K562 (cell line): Measurements from ENCODE around the gene RACK1. TPM values are rescaled to one million over a fixed set of nuclear protein-coding genes. Genes with fewer than 3 reads are reported as not detected.

Source experiments
- ATAC-seq: fragments of 200-7000 bp; cut with Tn5 transposase; 3 replicates; pipeline ENCODE4 v1.9.1; 2020; ENCODE audit warnings: moderate library complexity
- BruUV-seq: library from RNA; stranded (reverse); fragments of 400-500 nt; replicated peaks from 2 replicates; lab custom pipeline; 2021; lab: Mats Ljungman, UMichigan
- CTCF ChIA-PET: fragments of 300-600 bp; formaldehyde crosslinking; extraction: SDS; loops from one replicate; lab custom pipeline; 2021; ENCODE audit warnings: low intra/inter-chr PET ratio; lab: Yijun Ruan, JAX
- POLR2A ChIA-PET: fragments of 300-600, 350-650 bp; sonication (Branson Sonifier 250); formaldehyde crosslinking; extraction: SDS; loops from one replicate; lab custom pipeline; 2021; ENCODE audit warnings: antibody characterized with exemption, inconsistent platforms; lab: Yijun Ruan, JAX
- DNase-seq, 4 experiments: peaks; one replicate each; pipeline versions ENCODE4 v3.0.0 to v3.0.0-alpha.2; 2011 to 2018; ENCODE audit warnings: low spot score in 3 of 4, mixed read lengths in 3 of 4; ENCODE audit errors: extremely low read depth in 1 of 4
- FAIRE-seq: peaks from 2 replicates; lab custom pipeline; 2011; peaks lifted over from hg19 to GRCh38; lab: Jason Lieb, UNC
- H2AFZ ChIP-seq: 2 replicates; pipeline ENCODE4 v1.6.0; 2011; ENCODE audit warnings: low read depth, low read length, control low read depth, inconsistent platforms
- H3K27ac ChIP-seq: fragments of 200-600 bp; 3 replicates; pipeline ENCODE4 v1.8.0; 2011; ENCODE audit warnings: low read depth, mild to moderate bottlenecking, control low read depth, inconsistent platforms, low read length, moderate library complexity, mixed read lengths; ENCODE audit errors: extremely low read depth
- H3K27me3 ChIP-seq, 2 experiments: fragments of 300-600 bp in 1 of 2; 2 replicates in 1 of 2; 3 replicates in 1 of 2; pipeline versions ENCODE4 v1.6.0 to v1.8.0; 2011; ENCODE audit warnings: inconsistent platforms in 2 of 2, low read length in 2 of 2, mild to moderate bottlenecking in 1 of 2, mixed read lengths in 1 of 2, moderate library complexity in 1 of 2; ENCODE audit not compliant: control insufficient read depth in 2 of 2, insufficient read depth in 2 of 2
- H3K36me3 ChIP-seq: fragments of 300-600 bp; 3 replicates; pipeline ENCODE4 v1.8.0; 2011; ENCODE audit warnings: mild to moderate bottlenecking, low read length, inconsistent platforms; ENCODE audit not compliant: control insufficient read depth, insufficient read depth
- H3K4me1 ChIP-seq, 2 experiments: fragments of 200-600 bp in 1 of 2; replicated peaks in 1 of 2; 2 replicates in 1 of 2; 3 replicates in 1 of 2; pipeline versions ENCODE4 v1.5.1 to v1.8.0; 2011; ENCODE audit warnings: inconsistent platforms in 2 of 2, low read length in 2 of 2, mild to moderate bottlenecking in 1 of 2, mixed read lengths in 1 of 2, moderate library complexity in 1 of 2; ENCODE audit not compliant: control insufficient read depth in 2 of 2, insufficient read depth in 2 of 2
- H3K4me2 ChIP-seq: 2 replicates; pipeline ENCODE4 v1.6.1; 2011; ENCODE audit warnings: low read length, control low read depth, inconsistent platforms, mixed read lengths; ENCODE audit not compliant: insufficient read depth
- H3K4me3 ChIP-seq: fragments of 200-600 bp; sonication (generic), shearing (Covaris generic); 2 replicates; pipeline ENCODE4 v1.5.1; 2016; ENCODE audit warnings: control low read depth, inconsistent platforms
- H3K79me2 ChIP-seq: fragments of 200-600 bp; 3 replicates; pipeline ENCODE4 v1.8.0; 2011; ENCODE audit warnings: low read length, inconsistent platforms; ENCODE audit not compliant: control insufficient read depth, insufficient read depth
- H3K9ac ChIP-seq, 2 experiments: 2 replicates each; pipeline versions ENCODE4 v1.6.0 to v1.6.1; 2011; ENCODE audit warnings: low read depth in 2 of 2, low read length in 2 of 2, control low read depth in 1 of 2, inconsistent platforms in 1 of 2, mild to moderate bottlenecking in 1 of 2, mixed read lengths in 1 of 2; ENCODE audit not compliant: insufficient read depth in 1 of 2
- H3K9me1 ChIP-seq: one replicate; pipeline ENCODE4 v1.6.0; 2011; ENCODE audit warnings: inconsistent platforms, mild to moderate bottlenecking, low read length, moderate library complexity; ENCODE audit not compliant: control insufficient read depth, insufficient read depth
- H3K9me3 ChIP-seq: replicated peaks from 2 replicates; pipeline ENCODE4 v1.5.1; 2011; ENCODE audit warnings: low read depth, low read length, inconsistent platforms; ENCODE audit not compliant: control insufficient read depth, insufficient read depth
- H4K20me1 ChIP-seq: replicated peaks from 2 replicates; pipeline ENCODE4 v1.6.1; 2011; ENCODE audit warnings: low read length, inconsistent platforms, mixed read lengths; ENCODE audit not compliant: control insufficient read depth, insufficient read depth
- CCNT2 ChIP-seq: IDR thresholded peaks from 2 replicates; pipeline ENCODE4 v1.6.1; 2011; ENCODE audit warnings: borderline replicate concordance, low read depth, mild to moderate bottlenecking, moderate library complexity, mixed read lengths, low read length; ENCODE audit not compliant: insufficient read length; ENCODE audit errors: extremely low read depth
- CTBP1 ChIP-seq: fragments of 450-650 bp; IDR thresholded peaks from 2 replicates; pipeline ENCODE4 v1.6.1; 2016; ENCODE audit warnings: borderline replicate concordance
- EGR1 ChIP-seq: fragments of 450-650 bp; conservative IDR thresholded peaks from 2 replicates; pipeline ENCODE4 v1.6.1; 2017; ENCODE audit warnings: mild to moderate bottlenecking
- ELK3 ChIP-seq: fragments of 450-650 bp; formaldehyde crosslinking; IDR thresholded peaks from 2 replicates; pipeline ENCODE4 v1.4.0; 2020; ENCODE audit warnings: mild to moderate bottlenecking
- HNRNPL ChIP-seq: fragments of 200-400 bp; formaldehyde crosslinking; IDR thresholded peaks from 2 replicates; pipeline ENCODE4 v1.6.1; 2017; ENCODE audit warnings: low read depth, mild to moderate bottlenecking, low read length
- KLF1 ChIP-seq: fragments of 450-650 bp; IDR thresholded peaks from 2 replicates; pipeline ENCODE4 v1.6.1; 2016; ENCODE audit warnings: missing genetic modification characterization, missing compliant biosample characterization
- MAFG ChIP-seq: fragments of 450-650 bp; conservative IDR thresholded peaks from 2 replicates; pipeline ENCODE4 v1.6.1; 2016; ENCODE audit warnings: missing genetic modification characterization, missing compliant biosample characterization
- RBBP5 ChIP-seq: fragments of 200-600 bp; sonication (generic); IDR thresholded peaks from 2 replicates; pipeline ENCODE4 v1.6.1; 2012; ENCODE audit warnings: borderline replicate concordance, mild to moderate bottlenecking, low read length, control low read depth, inconsistent platforms; ENCODE audit not compliant: insufficient read depth, poor library complexity, severe bottlenecking
- SAFB ChIP-seq: fragments of 200-400 bp; formaldehyde crosslinking; IDR thresholded peaks from 2 replicates; pipeline ENCODE4 v1.6.1; 2017; ENCODE audit warnings: low read depth, low read length, borderline replicate concordance
- SMARCE1 ChIP-seq: fragments of 450-650 bp; IDR thresholded peaks from 2 replicates; pipeline ENCODE4 v1.7.1; 2016; ENCODE audit warnings: mild to moderate bottlenecking
- SP2 ChIP-seq: IDR thresholded peaks from 2 replicates; pipeline ENCODE4 v1.6.1; 2011; ENCODE audit warnings: mild to moderate bottlenecking, low read depth, low read length, moderate library complexity; ENCODE audit not compliant: poor library complexity, severe bottlenecking; ENCODE audit errors: extremely low read depth
- SRSF7 ChIP-seq: fragments of 200-400 bp; formaldehyde crosslinking; optimal IDR thresholded peaks from 2 replicates; pipeline ENCODE3; 2017; ENCODE audit warnings: mild to moderate bottlenecking, low read depth, low read length
- ZNF232 ChIP-seq: sonication (generic); formaldehyde crosslinking; IDR thresholded peaks from 2 replicates; pipeline ENCODE4 v1.8.0; 2022; ENCODE audit warnings: mild to moderate bottlenecking, missing genetic modification reagents
- ZSCAN29 ChIP-seq: fragments of 450-650 bp; IDR thresholded peaks from 2 replicates; pipeline ENCODE4 v1.6.1; 2017
- WGBS: fragments of 100-300 bp; shearing (Covaris generic); methylation state at CpG from one replicate; pipeline ENCODE4 v1.1.6; 2016; ENCODE audit warnings: low coverage, mixed read lengths; ENCODE audit not compliant: insufficient coverage; ENCODE audit errors: missing lambda C conversion rate; 5-methylcytosine and 5-hydroxymethylcytosine counted together
- in situ Hi-C: fragments of 300-500 bp; cut with MboI; formaldehyde crosslinking; loops from 4 replicates; pipeline ENCODE4 v1.15.0; 2018; ENCODE audit warnings: inconsistent platforms, mixed read lengths
- intact Hi-C: fragments of 100-400 bp; cut with micrococcal nuclease; formaldehyde crosslinking; loops from 2 replicates; pipeline ENCODE4 v1.14.2; 2022
- polyA plus RNA-seq, 8 experiments: library from polyadenylated mRNA; depleted of rRNA in 4 of 8; stranded (reverse) in 5 of 8; unstranded in 3 of 8; fragments of >200 nt; fragmentation: Nextera tagmentation in 2 of 8; fragmentation: Illumina TruSeq in 1 of 8; extraction: Ambion mirVana in 2 of 8; extraction: Trizol in 1 of 8; gene quantifications; 2 replicates each; pipeline versions ENCODE4 v1.2.1 to v1.2.3, GENCODE V29; 2011 to 2014; ENCODE audit warnings: inconsistent platforms in 1 of 8, missing spikeins in 1 of 8
- total RNA-seq, 7 experiments: library from RNA; depleted of rRNA in 6 of 7; stranded (reverse); fragments of >200 nt in 6 of 7; fragmentation: Illumina TruSeq in 2 of 7; extraction: Trizol in 2 of 7; gene quantifications; 2 replicates each; pipeline versions ENCODE4 v1.2.1 to v1.2.3, GENCODE V29; 2011 to 2021; ENCODE audit warnings: low replicate concordance in 1 of 7
- TF ChIP-seq, protein P1 (sequence below): sonication (generic); formaldehyde crosslinking; IDR thresholded peaks from 2 replicates; pipeline ENCODE4 v1.8.1; 2023; ENCODE audit warnings: mild to moderate bottlenecking, missing genetic modification reagents
- TF ChIP-seq, protein P2 (sequence below): fragments of 250-450 bp; sonication (Bioruptor Pico); IDR thresholded peaks from 2 replicates; pipeline ENCODE4 v1.8.0; 2021; ENCODE audit warnings: moderate library complexity, mild to moderate bottlenecking, inconsistent platforms

RACK1 gene
- total and polyA plus RNA-seq, 9 of the 15 experiments (the other 6 are each of a cell fraction or from before 2014, with no cell fraction given) = 2,303 to 5,311 (median 3,833) TPM

DNA sequence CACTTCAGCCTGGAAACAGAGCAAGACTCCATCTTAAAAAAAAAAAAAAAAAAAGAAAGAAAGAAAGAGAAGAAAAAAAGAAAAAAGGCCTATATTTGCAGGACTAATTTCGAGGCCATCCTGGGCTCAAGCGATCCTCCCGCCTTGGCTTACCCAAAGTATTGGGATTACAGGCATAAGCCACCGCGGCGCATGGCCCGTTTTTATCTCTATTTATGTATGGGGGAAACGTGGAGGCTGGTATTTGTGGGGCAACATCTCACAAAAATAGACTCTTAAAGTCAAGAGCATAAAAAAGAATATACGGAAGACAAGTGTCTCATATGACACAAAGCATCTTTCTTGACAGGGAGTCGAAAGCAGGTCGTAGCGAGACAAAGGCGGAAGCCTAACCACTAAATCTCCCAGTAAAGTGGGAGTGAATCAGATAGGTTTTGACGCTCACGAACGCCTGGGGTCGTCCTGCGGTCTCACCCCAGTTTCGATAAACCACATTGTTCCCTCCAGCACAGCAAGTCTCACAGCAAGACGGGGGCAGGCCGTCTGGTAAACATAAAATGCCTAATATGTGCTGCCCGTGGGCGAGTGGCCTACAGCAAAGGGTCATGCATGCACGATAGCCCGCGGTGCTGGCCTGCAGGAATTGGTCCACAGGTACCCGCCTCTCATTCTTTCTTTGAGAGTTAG is 22.5 kb downstream of the RACK1 start (continued):
- TF ChIP-seq, protein P1, sequence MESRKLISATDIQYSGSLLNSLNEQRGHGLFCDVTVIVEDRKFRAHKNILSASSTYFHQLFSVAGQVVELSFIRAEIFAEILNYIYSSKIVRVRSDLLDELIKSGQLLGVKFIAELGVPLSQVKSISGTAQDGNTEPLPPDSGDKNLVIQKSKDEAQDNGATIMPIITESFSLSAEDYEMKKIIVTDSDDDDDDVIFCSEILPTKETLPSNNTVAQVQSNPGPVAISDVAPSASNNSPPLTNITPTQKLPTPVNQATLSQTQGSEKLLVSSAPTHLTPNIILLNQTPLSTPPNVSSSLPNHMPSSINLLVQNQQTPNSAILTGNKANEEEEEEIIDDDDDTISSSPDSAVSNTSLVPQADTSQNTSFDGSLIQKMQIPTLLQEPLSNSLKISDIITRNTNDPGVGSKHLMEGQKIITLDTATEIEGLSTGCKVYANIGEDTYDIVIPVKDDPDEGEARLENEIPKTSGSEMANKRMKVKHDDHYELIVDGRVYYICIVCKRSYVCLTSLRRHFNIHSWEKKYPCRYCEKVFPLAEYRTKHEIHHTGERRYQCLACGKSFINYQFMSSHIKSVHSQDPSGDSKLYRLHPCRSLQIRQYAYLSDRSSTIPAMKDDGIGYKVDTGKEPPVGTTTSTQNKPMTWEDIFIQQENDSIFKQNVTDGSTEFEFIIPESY (CRISPR knock-in tag) = 0 out of 2 replicates have a peak, but pooled peaks have one; percentile 9
- no peak for TF ChIP-seq ZNF232

DNA sequence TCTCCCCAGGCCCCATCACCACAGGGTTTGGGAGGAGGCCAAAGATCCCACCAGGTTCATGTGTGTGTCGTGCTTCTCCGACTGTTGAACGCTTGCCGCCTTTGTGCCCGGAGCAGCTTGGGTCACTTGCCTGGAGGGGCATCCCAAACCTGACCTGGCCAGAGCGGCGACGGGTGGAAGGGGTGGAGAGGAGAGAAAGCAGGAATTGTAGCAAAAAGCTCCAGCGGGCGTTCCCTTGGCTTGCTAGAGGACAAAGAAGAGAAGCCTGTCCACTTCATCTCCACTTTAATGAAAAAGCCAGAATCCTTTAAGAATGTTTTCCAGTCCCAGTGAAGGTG is 23.6 kb downstream of the RACK1 start:
- Histone ChIP-seq H4K20me1 (no peaks in the 10 kb centered on the region), H3K9ac (no peak overlapping the region), H3K27me3 (no peaks in the 10 kb centered on the region), H3K79me2 (peaks cover 16% of the 10 kb centered on the region), H3K4me3 (no peak overlapping the region), H3K27ac (no peak overlapping the region), H3K9me3 (no peaks in the 10 kb centered on the region), H3K9me1 (no peaks in the 10 kb centered on the region), H3K36me3 (peaks cover 2% of the 10 kb centered on the region; the same call in 1 of the 3 replicates), H3K4me2 (no peak overlapping the region), H3K4me1 (peaks cover 4 to 54% of the 10 kb centered on the region in 2 experiments; a peak in 4 of 5 replicates), H2AFZ (no peak overlapping the region)
- BruUV-seq = no TSS peak
- ATAC-seq = no peak
- no peak for DNase-seq
- ChIA-PET CTCF (no interaction called here), POLR2A (no interaction called here)
- in situ Hi-C loops (no loop called here), intact Hi-C loops (no loop called here)
- 96% methylated on average over 8 of the region's 10 CpGs for WGBS
- FAIRE-seq = no peak
- TF ChIP-seq SP2 (no peak), SMARCE1 (no peak), SAFB (no peak), RBBP5 (no peak), EGR1 (no peak), MAFG (tag) (no peak), HNRNPL (no peak), CTBP1 (no peak), ELK3 (no peak), SRSF7 (no peak), ZSCAN29 (no peak), KLF1 (tag) (no peak), CCNT2 (no peak)
- TF ChIP-seq, protein P2, sequence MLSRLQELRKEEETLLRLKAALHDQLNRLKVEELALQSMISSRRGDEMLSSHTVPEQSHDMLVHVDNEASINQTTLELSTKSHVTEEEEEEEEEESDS (CRISPR knock-in tag) = no peak
